Frontal cortex (tissue), 4 donors: ENCODE data around the gene MTSS2. TPM values are rescaled to one million over a fixed set of nuclear protein-coding genes. Genes with fewer than 3 reads are reported as not detected.
"Not testable (repeated sequence)": the region's sequence is repeated elsewhere in the genome, so short reads cannot be mapped to it uniquely, and the experiment has no call there.

Source experiments
- DNase-seq, 2 donors: peaks; one replicate each; pipeline ENCODE4 v3.0.0; 2012; ENCODE audit warnings: low spot score in 2 of 2
- FAIRE-seq: peaks from 2 replicates; lab custom pipeline; 2012; peaks lifted over from hg19 to GRCh38; lab: Jason Lieb, UNC
- total RNA-seq: library from RNA; depleted of rRNA; stranded (reverse); fragments of >200 nt; gene quantifications from one replicate; pipeline ENCODE4 v1.2.3, GENCODE V29; 2014
- donor health status: control.
- donor health status: control.
- donor health status: control.

MTSS2 gene
- total RNA-seq, 1 donor from 2014 or later, result 25.7 TPM

DNA sequence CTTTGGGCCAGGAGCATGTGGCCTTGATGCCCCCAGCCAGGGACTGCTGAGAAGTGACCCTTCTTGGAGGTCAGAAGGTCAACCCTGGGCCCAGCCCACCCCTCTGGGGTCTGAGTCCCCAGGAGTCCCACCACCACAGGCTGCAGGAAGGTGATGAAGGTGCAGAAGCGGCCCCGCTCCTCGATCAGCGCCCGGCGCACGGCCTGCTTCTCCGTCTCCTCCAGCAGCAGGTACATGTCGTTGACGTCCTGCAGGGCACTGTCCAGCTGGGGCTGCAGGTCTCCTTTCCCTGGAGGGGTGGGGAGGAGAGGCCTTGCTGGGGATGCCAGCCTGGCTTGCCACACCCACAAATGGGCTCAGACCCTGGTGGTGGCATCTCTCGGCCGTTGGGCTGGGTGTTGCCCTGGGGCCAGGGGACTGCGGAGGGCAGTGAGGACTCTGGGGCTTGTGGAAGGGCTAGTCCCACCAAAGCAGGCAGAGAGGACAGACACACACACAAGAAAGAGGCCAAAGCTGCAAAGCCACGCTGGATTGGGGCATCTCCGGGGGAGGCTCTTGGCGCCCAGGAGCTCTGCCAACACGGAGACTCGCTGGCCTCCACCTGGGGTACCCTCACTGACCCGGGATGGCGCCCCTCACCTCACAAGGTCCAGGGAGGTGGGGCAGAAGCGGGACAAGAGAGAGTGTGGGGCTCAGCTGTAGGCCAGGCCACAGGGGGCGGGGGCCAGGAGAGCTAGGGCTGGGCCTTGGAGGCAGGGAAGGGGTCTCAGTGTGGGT, 7.5 kb downstream of the MTSS2 start:
- DNase-seq, result no peak
- FAIRE-seq, result no peak

DNA sequence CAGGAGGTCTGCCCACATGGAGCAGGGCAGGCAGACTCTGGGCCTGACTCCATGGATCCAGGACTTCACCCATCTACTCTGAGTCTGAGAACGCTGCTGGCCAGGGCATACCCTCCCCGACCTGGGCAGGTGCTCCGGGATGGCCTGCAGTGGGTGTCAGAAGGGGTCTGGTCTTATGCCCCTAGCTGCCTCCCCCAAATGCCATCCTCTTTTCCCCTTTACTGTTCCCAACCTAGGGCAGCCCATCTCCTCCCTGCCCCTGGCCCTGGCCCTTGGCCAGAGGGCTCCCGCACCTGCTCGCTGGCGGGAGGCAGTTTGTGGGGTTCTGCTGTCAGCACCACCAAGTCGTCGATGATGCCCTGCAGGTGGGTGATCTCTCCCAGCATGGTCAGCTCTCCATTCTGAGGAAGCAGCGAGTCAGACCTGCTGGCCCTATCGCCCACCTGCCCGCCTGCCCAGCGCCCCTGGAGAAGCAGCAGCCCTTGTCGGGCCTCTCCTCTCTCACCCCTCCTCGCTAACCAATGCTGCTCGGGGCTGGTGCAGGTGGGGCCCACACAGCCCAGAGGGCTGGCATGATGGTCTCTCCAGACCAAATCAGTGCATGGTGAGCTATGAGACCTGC, 8.2 kb downstream of the MTSS2 start:
- DNase-seq (no peak), FAIRE-seq (no peak)

GRCh38 chr16:70676675-70677498, 9.0 kb downstream of the MTSS2 start:
- no peak for FAIRE-seq

GRCh38 chr16:70675851-70676513, 9.9 kb downstream of the MTSS2 start:
- no peak for DNase-seq
- FAIRE-seq, result no peak

More at GRCh38 chr16:70676675-70677498, 9.0 kb downstream of the MTSS2 start:
- DNase-seq, result no peak

DNA sequence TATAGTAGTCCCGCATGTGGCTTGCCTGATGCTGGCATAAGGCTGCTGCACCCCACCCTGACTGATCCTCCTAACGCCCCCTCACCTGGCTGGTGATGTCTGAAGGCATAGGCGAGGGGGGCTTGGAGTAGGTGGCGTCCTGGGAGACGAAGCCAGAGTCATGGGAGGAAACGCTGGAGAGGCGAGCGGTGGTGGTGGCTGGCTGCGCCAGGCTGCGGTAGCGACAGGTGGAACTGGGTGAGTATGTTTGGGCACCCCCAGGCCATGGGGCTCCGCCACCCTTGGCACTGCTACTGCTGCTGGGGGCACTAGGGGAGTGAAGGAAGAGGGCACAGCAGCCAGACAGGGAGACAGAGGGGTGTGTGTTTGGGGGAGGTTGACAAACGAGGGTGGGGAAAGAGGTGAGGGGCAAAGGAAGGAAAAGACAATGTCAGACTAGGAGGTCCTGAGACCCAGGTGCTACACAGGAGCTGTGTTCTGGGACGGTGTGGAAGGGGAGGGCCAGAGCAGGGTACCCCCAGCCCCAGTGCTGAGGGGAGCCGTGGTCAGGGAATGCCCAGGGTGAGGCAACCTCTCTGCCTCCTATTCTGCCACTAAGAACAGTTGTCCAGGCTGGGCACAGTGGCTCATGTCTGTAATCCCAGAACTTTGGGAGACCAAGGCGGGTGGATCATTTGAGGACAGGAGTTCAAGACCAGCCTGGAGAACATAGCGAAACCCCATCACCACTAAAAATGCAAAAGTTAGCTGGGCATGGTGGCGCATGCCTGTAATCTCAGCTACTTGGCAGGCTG, 11.4 kb downstream of the MTSS2 start:
- DNase-seq (no peak), FAIRE-seq (no peak)

GRCh38 chr16:70670938-70671337, 14.9 kb downstream of the MTSS2 start:
- not testable (repeated sequence) for FAIRE-seq, DNase-seq

- no peak for FAIRE-seq
- DNase-seq, result no peak
Observed at GRCh38 chr16:70670175-70670574, 15.7 kb downstream of the MTSS2 start.

DNA sequence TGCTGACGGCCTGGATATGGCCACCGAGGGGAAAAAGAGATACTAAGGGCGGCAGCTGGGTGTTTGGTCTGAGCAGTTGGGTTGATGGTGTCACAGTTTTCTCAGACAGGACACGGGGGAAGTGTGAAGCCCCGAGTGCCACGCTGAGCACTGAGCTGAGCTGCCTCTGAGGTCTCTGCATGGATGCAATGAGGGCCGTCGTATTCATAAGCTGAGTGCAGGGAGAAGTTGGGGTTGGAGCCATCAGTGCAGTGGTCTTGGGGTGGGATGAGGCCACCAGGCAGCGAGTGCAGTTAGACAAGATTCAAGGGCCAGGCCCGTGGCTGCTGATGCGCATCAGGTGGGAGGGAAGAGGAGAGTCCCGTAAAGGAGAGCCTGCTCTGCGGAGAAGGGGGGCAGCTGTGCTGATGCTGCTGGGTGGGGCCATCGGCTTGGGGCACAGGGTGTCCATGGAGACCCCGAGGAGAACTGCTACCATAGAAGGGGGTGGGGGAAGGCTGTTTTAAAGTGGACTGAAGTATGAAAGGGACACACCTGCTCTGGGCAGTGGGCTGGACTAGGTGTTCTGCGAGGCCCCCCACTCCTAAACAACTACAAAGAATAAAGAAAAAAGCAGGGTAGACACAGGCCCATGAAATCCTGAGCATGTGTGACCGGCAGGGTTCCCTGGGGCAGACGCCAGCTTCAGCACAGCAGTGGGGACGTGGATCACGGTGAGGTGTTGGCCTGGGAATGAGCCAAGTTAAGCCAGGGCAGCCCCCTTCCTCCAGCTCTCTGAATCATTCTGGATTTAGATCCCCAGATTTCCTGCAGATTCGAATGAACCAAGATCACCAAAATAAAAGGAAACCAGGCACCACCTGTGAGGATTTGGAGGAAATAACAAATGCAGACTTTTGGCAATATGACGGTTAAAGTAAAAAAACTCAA, 19.8 kb downstream of the MTSS2 start:
- DNase-seq, result no peak
- no peak for FAIRE-seq

DNA sequence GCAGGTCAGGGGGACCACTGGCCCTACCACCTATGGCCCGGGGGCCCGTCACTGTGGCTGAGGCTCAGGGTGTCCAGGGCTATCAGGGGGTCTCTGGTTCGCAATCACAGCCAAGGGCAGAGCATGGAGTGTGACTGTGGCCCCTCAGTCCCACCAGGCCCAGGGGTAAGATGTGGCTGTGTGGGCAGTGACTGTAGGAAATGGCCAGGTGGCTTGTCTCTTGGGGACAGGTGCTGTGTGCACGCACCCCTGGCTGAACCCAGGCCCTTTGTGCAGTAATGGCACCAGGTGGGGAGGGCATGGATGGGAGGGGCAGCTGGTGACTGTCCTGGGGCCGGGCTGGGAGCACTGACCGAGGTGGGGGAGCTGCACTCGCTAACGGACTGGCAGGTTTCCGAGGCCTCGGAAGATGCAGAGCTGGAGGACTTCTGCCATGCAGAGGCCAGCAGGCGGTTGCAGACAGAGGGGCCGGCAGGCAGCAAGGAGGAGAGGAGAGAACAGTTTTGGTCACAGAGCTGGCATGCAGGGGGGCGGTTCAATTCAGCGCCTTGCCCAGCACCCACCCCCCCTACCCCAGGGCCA, 20.6 kb downstream of the MTSS2 start:
- no peak for FAIRE-seq
- DNase-seq, result peak in 1 of 2 donors; percentile 22

DNA sequence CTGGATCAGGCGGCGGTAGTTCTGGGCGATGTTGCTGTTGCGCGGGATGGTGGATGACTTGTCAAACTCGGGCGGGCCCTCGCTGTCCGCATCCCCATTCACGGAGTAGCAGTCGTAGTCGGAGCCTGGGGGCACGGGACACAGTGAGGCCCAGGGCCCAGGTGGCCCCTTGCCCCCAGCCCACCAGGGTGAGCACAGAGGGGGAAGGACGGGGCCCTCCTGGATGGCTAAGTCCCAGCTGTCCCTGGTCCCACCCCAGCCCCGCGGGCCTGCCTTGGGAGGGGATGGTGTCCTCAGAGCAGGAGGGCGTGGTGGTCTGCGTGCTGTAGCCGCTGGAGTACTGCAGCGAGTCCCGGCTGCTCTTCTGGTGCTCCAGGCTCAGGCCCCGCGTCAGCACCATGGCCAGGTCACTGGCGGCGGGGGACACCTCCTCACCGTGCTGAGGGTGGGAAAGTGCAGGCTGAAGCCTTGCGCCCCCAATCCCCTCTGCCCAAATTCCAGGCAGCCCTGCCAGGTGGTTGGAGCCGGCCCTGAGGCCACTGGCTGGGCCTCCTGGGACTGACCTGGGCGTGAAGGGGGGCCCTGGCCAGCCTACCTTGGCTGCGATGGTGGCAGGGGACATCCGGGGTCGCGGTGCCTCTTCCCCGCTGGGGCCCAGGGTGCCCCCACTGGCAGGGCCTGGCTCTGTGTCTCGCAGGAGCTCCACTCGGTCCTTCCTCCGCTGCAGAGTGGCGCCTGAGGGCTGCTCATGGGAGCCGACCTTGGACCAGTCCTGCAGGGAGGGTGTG, 21.3 kb downstream of the MTSS2 start:
- peak in 1 of 2 donors; percentile 9 for DNase-seq
- FAIRE-seq, result no peak

- no peak for FAIRE-seq
- DNase-seq, result peak in 1 of 2 donors; percentile 24
Observed at GRCh38 chr16:70663524-70664324, 22.1 kb downstream of the MTSS2 start.

DNA sequence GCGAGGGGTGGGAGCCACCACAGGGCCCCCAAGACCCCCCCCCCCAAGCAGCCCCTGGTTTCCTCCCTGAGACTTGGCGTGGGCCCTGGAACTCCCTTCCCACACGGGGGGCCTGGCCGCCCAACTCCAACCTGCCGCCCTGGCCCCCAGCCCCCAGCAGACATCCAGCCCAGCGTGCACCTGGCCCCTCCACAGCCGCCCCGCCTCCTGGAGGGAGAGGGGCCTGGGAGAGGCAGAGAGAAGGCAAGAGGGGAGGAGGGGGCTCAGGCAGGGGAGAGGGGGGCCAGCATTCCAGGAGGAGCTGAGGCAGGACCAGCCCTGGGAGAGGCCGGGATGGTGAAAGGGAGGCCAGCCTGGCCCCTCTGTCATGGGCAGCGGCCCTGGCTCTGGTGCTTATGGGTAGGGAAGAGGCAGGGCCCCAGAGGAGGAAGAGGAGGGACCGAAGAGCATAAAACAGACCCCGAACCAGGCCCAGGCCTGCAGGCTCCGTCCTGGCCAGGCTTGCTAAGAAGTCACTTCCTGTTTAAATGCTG, 22.8 kb downstream of the MTSS2 start:
- peak in 1 of 2 donors; percentile 12 for DNase-seq
- FAIRE-seq, result no peak

GRCh38 chr16:70661918-70662641, 23.8 kb downstream of the MTSS2 start:
- DNase-seq (peak in 1 of 2 donors; percentile 53), FAIRE-seq (no peak)

DNA sequence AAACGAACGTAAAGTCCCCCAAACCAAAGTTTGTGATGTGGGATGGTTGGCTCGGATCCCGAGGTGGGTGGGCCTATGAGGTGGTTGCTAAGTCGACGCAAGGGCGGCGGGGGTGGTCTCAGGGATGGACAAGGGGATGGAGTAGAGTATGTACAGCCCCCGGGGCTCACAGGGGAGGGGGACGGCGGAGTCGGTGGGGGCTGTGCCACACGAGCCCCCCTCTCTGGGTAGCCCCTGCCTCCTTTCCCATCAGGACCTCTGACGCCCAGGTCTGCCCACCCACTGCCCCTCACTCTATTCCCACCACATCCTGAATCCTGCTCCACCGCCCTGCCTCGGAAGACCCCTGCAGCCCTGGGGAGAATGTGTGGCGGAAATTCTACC, 24.3 kb downstream of the MTSS2 start:
- DNase-seq (peak in 1 of 2 donors; percentile 13), FAIRE-seq (no peak)

- DNase-seq (peak in 1 of 2 donors; percentile 23), FAIRE-seq (no peak)
Observed at GRCh38 chr16:70660672-70661350, 25.0 kb downstream of the MTSS2 start.
